H1 (cell line): ENCODE measurements around the gene FBLN2. TPM values are rescaled to one million over a fixed set of nuclear protein-coding genes. Genes with fewer than 3 reads are reported as not detected.

Experiments
- CTCF ChIA-PET: fragments of 300-600 bp; sonication (Branson Sonifier 250); formaldehyde crosslinking; loops from one replicate; lab custom pipeline; 2021; ENCODE audit not compliant: partially characterized antibody; lab: Charles Lee
- POLR2A ChIA-PET: fragments of 300-600 bp; sonication (Branson Sonifier 250); formaldehyde crosslinking; loops from one replicate; lab custom pipeline; 2021; ENCODE audit warnings: inconsistent platforms; ENCODE audit not compliant: partially characterized antibody; lab: Charles Lee
- DNase-seq, 2 experiments: peaks; one replicate each; pipeline versions ENCODE4 v3.0.0 to v3.0.0-alpha.2; 2010 to 2022; ENCODE audit warnings: low spot score in 2 of 2, low read depth in 1 of 2, mixed read lengths in 1 of 2
- FAIRE-seq: peaks from 2 replicates; lab custom pipeline; 2011; peaks lifted over from hg19 to GRCh38; lab: Jason Lieb, UNC
- H2AFZ ChIP-seq: 2 replicates; pipeline ENCODE4 v1.8.1; 2012; ENCODE audit warnings: low read length, inconsistent platforms
- H2AK5ac ChIP-seq: 2 replicates; pipeline ENCODE4 v1.6.1; 2013; ENCODE audit warnings: low read depth, low read length
- H2BK120ac ChIP-seq: replicated peaks from 2 replicates; pipeline ENCODE3; 2013; ENCODE audit warnings: low read depth, low read length, inconsistent platforms
- H2BK12ac ChIP-seq: 2 replicates; pipeline ENCODE4 v1.6.1; 2013; ENCODE audit warnings: low read depth, low read length
- H2BK15ac ChIP-seq: 2 replicates; pipeline ENCODE4 v1.6.1; 2013; ENCODE audit warnings: low read length
- H2BK20ac ChIP-seq: 2 replicates; pipeline ENCODE4 v1.6.1; 2013; ENCODE audit warnings: low read length
- H2BK5ac ChIP-seq: 2 replicates; pipeline ENCODE4 v1.6.1; 2013; ENCODE audit warnings: low read depth, low read length
- H3K14ac ChIP-seq: 2 replicates; pipeline ENCODE4 v1.6.1; 2013; ENCODE audit warnings: inconsistent platforms; ENCODE audit not compliant: insufficient read length
- H3K18ac ChIP-seq: 2 replicates; pipeline ENCODE4 v1.6.1; 2013; ENCODE audit warnings: low read length; ENCODE audit errors: extremely low read depth
- H3K23ac ChIP-seq: 2 replicates; pipeline ENCODE4 v1.6.1; 2013; ENCODE audit warnings: inconsistent platforms; ENCODE audit not compliant: insufficient read length
- H3K23me2 ChIP-seq: 2 replicates; pipeline ENCODE4 v1.6.1; 2013; ENCODE audit warnings: low read depth, low read length
- H3K27ac ChIP-seq: 2 replicates; pipeline ENCODE4 v1.6.1; 2011; ENCODE audit warnings: low read depth, low read length, inconsistent platforms
- H3K27me3 ChIP-seq, 4 experiments: replicated peaks in 1 of 4; 1 replicate in 1 of 4; 2 replicates in 3 of 4; pipeline versions ENCODE4 v1.6.1 to v1.8.1; 2011 to 2013; ENCODE audit warnings: low read length in 3 of 4, mild to moderate bottlenecking in 3 of 4, inconsistent platforms in 2 of 4, mixed read lengths in 2 of 4, moderate library complexity in 1 of 4; ENCODE audit not compliant: control insufficient read depth in 3 of 4, insufficient read depth in 3 of 4; ENCODE audit errors: extremely low read depth in 1 of 4
- H3K36me3 ChIP-seq, 4 experiments: 2 replicates each; pipeline versions ENCODE4 v1.6.1 to v1.8.1; 2011 to 2013; ENCODE audit warnings: mild to moderate bottlenecking in 4 of 4, low read length in 3 of 4, moderate library complexity in 2 of 4, control low read depth in 1 of 4, inconsistent platforms in 1 of 4; ENCODE audit not compliant: insufficient read depth in 4 of 4, control insufficient read depth in 2 of 4
- H3K4ac ChIP-seq: replicated peaks from 2 replicates; pipeline ENCODE3; 2013; ENCODE audit warnings: low read length, low read depth, mixed read lengths, inconsistent platforms; ENCODE audit not compliant: insufficient read length
- H3K4me1 ChIP-seq, 4 experiments: replicated peaks in 1 of 4; 1 replicate in 1 of 4; 2 replicates in 3 of 4; pipeline versions ENCODE4 v1.6.1 to v1.8.1; 2011 to 2013; ENCODE audit warnings: low read length in 3 of 4, inconsistent platforms in 2 of 4, mixed read lengths in 1 of 4; ENCODE audit not compliant: insufficient read depth in 4 of 4, control insufficient read depth in 3 of 4
- H3K4me2 ChIP-seq, 2 experiments: 2 replicates each; pipeline versions ENCODE4 v1.6.1 to v1.8.1; 2011 to 2013; ENCODE audit warnings: low read depth in 2 of 2, low read length in 2 of 2, control low read depth in 1 of 2, inconsistent platforms in 1 of 2, mild to moderate bottlenecking in 1 of 2; ENCODE audit not compliant: insufficient read depth in 1 of 2
- H3K4me3 ChIP-seq, 4 experiments: fragments of 200-600, 300-600 bp in 1 of 4; sonication (generic), shearing (Covaris generic), sonication (Bioruptor Twin) in 1 of 4; 2 replicates each; pipeline versions ENCODE4 v1.5.1 to v1.8.1; 2011 to 2016; ENCODE audit warnings: low read length in 4 of 4, low read depth in 3 of 4, control low read depth in 2 of 4, inconsistent platforms in 2 of 4, mild to moderate bottlenecking in 2 of 4, mixed read lengths in 1 of 4, moderate library complexity in 1 of 4; ENCODE audit not compliant: insufficient read depth in 2 of 4; ENCODE audit errors: extremely low read depth in 1 of 4
- H3K56ac ChIP-seq: replicated peaks from 2 replicates; pipeline ENCODE3; 2013; ENCODE audit warnings: low read depth, mild to moderate bottlenecking, mixed read lengths, low read length, inconsistent platforms; ENCODE audit not compliant: insufficient read length
- H3K79me1 ChIP-seq: 2 replicates; pipeline ENCODE4 v1.6.1; 2013; ENCODE audit warnings: low read depth, low read length, control low read depth
- H3K79me2 ChIP-seq, 2 experiments: 2 replicates each; pipeline versions ENCODE4 v1.6.1 to v1.8.1; 2012 to 2013; ENCODE audit warnings: low read length in 2 of 2, mild to moderate bottlenecking in 2 of 2, inconsistent platforms in 1 of 2; ENCODE audit not compliant: insufficient read depth in 2 of 2, control insufficient read depth in 1 of 2
- H3K9ac ChIP-seq, 4 experiments: replicated peaks in 1 of 4; 1 replicate in 1 of 4; 2 replicates in 3 of 4; pipeline versions ENCODE4 v1.6.1 to v1.8.1; 2011 to 2013; ENCODE audit warnings: low read depth in 3 of 4, low read length in 3 of 4, control low read depth in 2 of 4, mild to moderate bottlenecking in 2 of 4, moderate library complexity in 2 of 4, inconsistent platforms in 1 of 4; ENCODE audit errors: extremely low read depth in 1 of 4
- H3K9me3 ChIP-seq, 2 experiments: 2 replicates each; pipeline versions ENCODE4 v1.6.1 to v1.8.1; 2012 to 2013; ENCODE audit warnings: mild to moderate bottlenecking in 2 of 2, moderate library complexity in 2 of 2, control low read depth in 1 of 2, inconsistent platforms in 1 of 2, low read depth in 1 of 2, low read length in 1 of 2, mixed read lengths in 1 of 2; ENCODE audit not compliant: insufficient read depth in 2 of 2
- H4K20me1 ChIP-seq, 2 experiments: replicated peaks in 1 of 2; 2 replicates each; pipeline versions ENCODE3 to v1.8.1; 2011 to 2013; ENCODE audit warnings: inconsistent platforms in 2 of 2, low read length in 2 of 2, mild to moderate bottlenecking in 1 of 2; ENCODE audit not compliant: insufficient read depth in 2 of 2, control insufficient read depth in 1 of 2
- H4K5ac ChIP-seq: 2 replicates; pipeline ENCODE4 v1.6.1; 2013; ENCODE audit warnings: low read length, low read depth, mixed read lengths, inconsistent platforms; ENCODE audit not compliant: insufficient read length
- H4K8ac ChIP-seq: 2 replicates; pipeline ENCODE4 v1.8.0; 2013; ENCODE audit warnings: mild to moderate bottlenecking, moderate library complexity, low read length, inconsistent platforms; ENCODE audit not compliant: insufficient read depth; ENCODE audit errors: extremely low read depth
- H4K91ac ChIP-seq: replicated peaks from 2 replicates; pipeline ENCODE3; 2013; ENCODE audit warnings: low read length, mixed read lengths, inconsistent platforms; ENCODE audit not compliant: insufficient read length
- BACH1 ChIP-seq: IDR thresholded peaks from 2 replicates; pipeline ENCODE4 v1.6.1; 2012; ENCODE audit warnings: low read length, improper control_type of control experiment
- CBX5 ChIP-seq: fragments of 300-800, 300-1000 bp; sonication (generic); IDR thresholded peaks from 2 replicates; pipeline ENCODE4 v1.7.1; 2016; ENCODE audit warnings: antibody characterized with exemption, low read length, low read depth
- CREB1 ChIP-seq: IDR thresholded peaks from 2 replicates; pipeline ENCODE4 v1.6.1; 2012; ENCODE audit warnings: inconsistent platforms
- CTBP2 ChIP-seq: IDR thresholded peaks from 2 replicates; pipeline ENCODE4 v1.7.0; 2011; ENCODE audit warnings: borderline replicate concordance, mild to moderate bottlenecking, moderate library complexity, mixed read lengths, low read length; ENCODE audit not compliant: insufficient read depth, insufficient read length
- JUND ChIP-seq: IDR thresholded peaks from 2 replicates; pipeline ENCODE4 v1.6.1; 2011; ENCODE audit warnings: mild to moderate bottlenecking, improper control_type of control experiment, low read length
- NRF1 ChIP-seq: IDR thresholded peaks from 2 replicates; pipeline ENCODE4 v1.6.1; 2011; ENCODE audit warnings: mild to moderate bottlenecking, low read depth, low read length, improper control_type of control experiment
- SUZ12 ChIP-seq: fragments of 200-600 bp; sonication (generic); IDR thresholded peaks from 2 replicates; pipeline ENCODE4 v1.6.1; 2012; ENCODE audit warnings: mild to moderate bottlenecking, inconsistent platforms, low read length, moderate library complexity, mixed read lengths
- TBP ChIP-seq: IDR thresholded peaks from 2 replicates; pipeline ENCODE4 v1.6.1; 2011; ENCODE audit warnings: low read depth, low read length, improper control_type of control experiment
- WGBS, 2 experiments: shearing (Covaris generic) in 1 of 2; methylation state at CpG; one replicate each; pipeline versions ENCODE4 v1.1.6 to v1.1.7; 2013 to 2015; ENCODE audit warnings: low lambda C conversion rate in 2 of 2, mixed read lengths in 2 of 2, inconsistent platforms in 1 of 2, low coverage in 1 of 2, missing lambda C conversion rate in 1 of 2; ENCODE audit not compliant: insufficient replicate concordance in 2 of 2, insufficient coverage in 1 of 2, insufficient read length in 1 of 2; ENCODE audit errors: extremely low coverage in 1 of 2, missing lambda C conversion rate in 1 of 2; 5-methylcytosine and 5-hydroxymethylcytosine counted together
- polyA plus RNA-seq, 7 experiments: library from polyadenylated mRNA; depleted of rRNA in 3 of 7; stranded (reverse) in 5 of 7; unstranded in 2 of 7; fragments of >200 nt in 5 of 7; fragments of 200-250 nt in 2 of 7; gene quantifications; 1 replicate in 5 of 7; 2 replicates in 1 of 7; 4 replicates in 1 of 7; pipeline versions ENCODE4 v1.2.1 to v1.2.3, GENCODE V29; 2011 to 2013; ENCODE audit warnings: missing spikeins in 2 of 7, mixed read lengths in 2 of 7
- total RNA-seq: library from RNA; stranded (reverse); fragmentation: NEBNext Ultra II Directional; extraction: Animal tissue kit (Norgen Biotek cat#: 25700); gene quantifications from 2 replicates; pipeline ENCODE4 v1.2.1, GENCODE V29; 2021

FBLN2 gene
- total and polyA plus RNA-seq, 2 of the 8 experiments (the other 6 are each of a cell fraction or from before 2014, with no cell fraction given) = 17.4 to 24.2 TPM

- no peak overlapping the region for H3K18ac ChIP-seq
- H2BK20ac ChIP-seq = no peak overlapping the region
- no peak overlapping the region for H2BK12ac ChIP-seq
- no peak overlapping the region for H3K4ac ChIP-seq
- H2AK5ac ChIP-seq = no peak overlapping the region
- TF ChIP-seq NRF1 (no peak), CTBP2 (no peak), TBP (no peak), JUND (no peak), CBX5 (no peak), SUZ12 (no peak), BACH1 (no peak), CREB1 (no peak)
- no peaks in the 10 kb centered on the region for H3K36me3 ChIP-seq
- H3K23ac ChIP-seq = no peak overlapping the region
- no peaks in the 10 kb centered on the region for H3K27me3 ChIP-seq
- no peak overlapping the region for H2BK5ac ChIP-seq
- H4K8ac ChIP-seq = no peak overlapping the region
- no peak overlapping the region for H3K27ac ChIP-seq
- no peak overlapping the region for H4K5ac ChIP-seq
- no peak overlapping the region for H3K4me3 ChIP-seq
- H3K9me3 ChIP-seq = no peaks in the 10 kb centered on the region; a peak in 2 of 4 replicates
- peaks cover 0 to 9% of the 10 kb centered on the region in 2 experiments for H4K20me1 ChIP-seq
- H3K4me1 ChIP-seq = peaks cover 0 to 2% (median under 1%) of the 10 kb centered on the region in 4 experiments; a peak in 3 of 7 replicates
- peaks cover 17% of the 10 kb centered on the region; the same call in 1 of the 2 replicates for H3K23me2 ChIP-seq
- no peak overlapping the region for H2BK15ac ChIP-seq
- H3K14ac ChIP-seq = no peak overlapping the region
- ChIA-PET POLR2A (no interaction called here), CTCF (interaction anchor here (1.2 kb wide), 1 partner anchor 17 kb away, joined by 3 read pairs; no protein-coding TSS in a partner anchor)
- no peak overlapping the region for H3K56ac ChIP-seq
- H4K91ac ChIP-seq = no peak overlapping the region
- H3K79me1 ChIP-seq = no peaks in the 10 kb centered on the region
- H3K4me2 ChIP-seq = no peak overlapping the region
- DNase-seq (no peak), FAIRE-seq (no peak)
- no peak overlapping the region for H2AFZ ChIP-seq
- no peaks in the 10 kb centered on the region for H3K79me2 ChIP-seq
- H2BK120ac ChIP-seq = no peak overlapping the region
- 87% methylated on average over 4 of the region's 4 CpGs; no CpG with 5 or more reads in 1 of the 2 experiments for WGBS, 2 experiments
- no peak overlapping the region for H3K9ac ChIP-seq
These were observed 66.1 kb downstream of the FBLN2 start for GRCh38 chr3:13615019-13615528.
